Lower lobe of right lung (tissue), 2 donors: Measurements from ENCODE around the gene PCSK9. TPM values are rescaled to one million over a fixed set of nuclear protein-coding genes. Genes with fewer than 3 reads are reported as not detected.

Source experiments
- ATAC-seq, 2 donors: fragments of 200-7000 bp; cut with Tn5 transposase; one replicate each; pipeline ENCODE4 v1.9.1; 2020 to 2022; ENCODE audit warnings: mild to moderate bottlenecking in 2 of 2, moderate library complexity in 2 of 2
- DNase-seq: peaks from one replicate; pipeline ENCODE4 v3.0.0-alpha.2; 2020
- H3K27ac ChIP-seq: fragments of 200-600 bp; one replicate; pipeline ENCODE4 v1.8.0; 2022
- H3K27me3 ChIP-seq: fragments of 200-600 bp; one replicate; pipeline ENCODE4 v1.8.0; 2022; ENCODE audit warnings: low read depth
- H3K36me3 ChIP-seq: fragments of 200-600 bp; one replicate; pipeline ENCODE4 v1.8.0; 2022; ENCODE audit warnings: mild to moderate bottlenecking
- H3K4me1 ChIP-seq: fragments of 200-600 bp; one replicate; pipeline ENCODE4 v1.8.0; 2022
- H3K4me3 ChIP-seq: fragments of 200-600 bp; one replicate; pipeline ENCODE4 v1.8.0; 2022; ENCODE audit warnings: mild to moderate bottlenecking
- H3K9me3 ChIP-seq: fragments of 200-600 bp; one replicate; pipeline ENCODE4 v1.8.0; 2022
- CTCF ChIP-seq: fragments of 200-600 bp; IDR thresholded peaks from one replicate; pipeline ENCODE4 v1.8.0; 2022; ENCODE audit warnings: antibody characterized with exemption, mild to moderate bottlenecking
- intact Hi-C: fragments of 100-400 bp; cut with DNase I; formaldehyde crosslinking; loops from one replicate; pipeline ENCODE4 v1.11.0; 2022
- total RNA-seq: library from RNA; stranded (reverse); fragmentation: NEBNext Ultra II Directional; extraction: Animal tissue kit (Norgen Biotek cat#: 25700); gene quantifications from one replicate; pipeline ENCODE4 v1.2.1, GENCODE V29; 2021
- donor health status: DM: no; HTN: yes; CAD: no; lungs with severe emphysema.

Gene PCSK9
- total RNA-seq, 1 donor from 2014 or later: 25.7 TPM

DNA sequence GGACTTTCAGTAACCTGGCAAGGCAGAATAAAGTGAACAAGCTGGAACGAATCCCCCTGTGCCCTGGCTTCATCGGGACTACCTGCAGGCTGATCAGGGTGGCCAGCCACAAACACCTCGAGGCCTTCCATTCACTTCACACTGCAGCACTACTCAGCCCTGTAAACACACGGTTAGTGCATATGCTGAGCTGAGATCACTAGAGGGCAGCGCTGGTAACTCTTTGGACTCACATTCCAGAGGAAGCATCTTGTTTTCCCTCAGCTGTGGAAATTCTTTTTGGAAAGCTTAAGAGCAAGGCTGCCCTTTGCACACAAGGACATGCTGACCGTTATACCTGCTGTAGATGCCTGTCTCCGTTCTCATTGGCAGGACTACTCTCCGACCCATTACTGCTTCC, 32.1 kb downstream of the PCSK9 start:
- H3K36me3 ChIP-seq: peaks cover 100% of the 10 kb centered on the region
- ATAC-seq: peak; percentile 66 to 67
- H3K4me1 ChIP-seq: no peaks in the 10 kb centered on the region
- intact Hi-C loops: no loop called here
- no peak for DNase-seq
- TF ChIP-seq CTCF: no peak
- H3K27me3 ChIP-seq: no peaks in the 10 kb centered on the region
- H3K27ac ChIP-seq: no peak overlapping the region
- no peaks in the 10 kb centered on the region for H3K9me3 ChIP-seq
- H3K4me3 ChIP-seq: no peak overlapping the region

- ATAC-seq (no peak), DNase-seq (no peak)
- H3K4me1 ChIP-seq: no peaks in the 10 kb centered on the region
- no peak overlapping the region for H3K27ac ChIP-seq
- no peak for TF ChIP-seq CTCF
- no peaks in the 10 kb centered on the region for H3K9me3 ChIP-seq
- no peaks in the 10 kb centered on the region for H3K27me3 ChIP-seq
- H3K36me3 ChIP-seq: peaks cover 100% of the 10 kb centered on the region
- intact Hi-C loops: no loop called here
- no peak overlapping the region for H3K4me3 ChIP-seq
Measured at GRCh38 chr1:55073187-55073916, 34.0 kb downstream of the PCSK9 start.

GRCh38 chr1:55074455-55074854, 35.1 kb downstream of the PCSK9 start:
- no peaks in the 10 kb centered on the region for H3K4me1 ChIP-seq
- intact Hi-C loops: no loop called here
- H3K4me3 ChIP-seq: no peak overlapping the region
- H3K27me3 ChIP-seq: no peaks in the 10 kb centered on the region
- ATAC-seq (no peak), DNase-seq (no peak)
- no peak overlapping the region for H3K27ac ChIP-seq
- peaks cover 100% of the 10 kb centered on the region for H3K36me3 ChIP-seq
- no peak for TF ChIP-seq CTCF
- H3K9me3 ChIP-seq: no peaks in the 10 kb centered on the region

- no peak overlapping the region for H3K4me3 ChIP-seq
- no peaks in the 10 kb centered on the region for H3K9me3 ChIP-seq
- intact Hi-C loops: no loop called here
- no peak overlapping the region for H3K27ac ChIP-seq
- ATAC-seq (no peak), DNase-seq (no peak)
- peaks cover 100% of the 10 kb centered on the region for H3K36me3 ChIP-seq
- TF ChIP-seq CTCF: no peak
- H3K4me1 ChIP-seq: no peaks in the 10 kb centered on the region
- no peaks in the 10 kb centered on the region for H3K27me3 ChIP-seq
Measured at GRCh38 chr1:55076356-55076755, 37.0 kb downstream of the PCSK9 start.

DNA sequence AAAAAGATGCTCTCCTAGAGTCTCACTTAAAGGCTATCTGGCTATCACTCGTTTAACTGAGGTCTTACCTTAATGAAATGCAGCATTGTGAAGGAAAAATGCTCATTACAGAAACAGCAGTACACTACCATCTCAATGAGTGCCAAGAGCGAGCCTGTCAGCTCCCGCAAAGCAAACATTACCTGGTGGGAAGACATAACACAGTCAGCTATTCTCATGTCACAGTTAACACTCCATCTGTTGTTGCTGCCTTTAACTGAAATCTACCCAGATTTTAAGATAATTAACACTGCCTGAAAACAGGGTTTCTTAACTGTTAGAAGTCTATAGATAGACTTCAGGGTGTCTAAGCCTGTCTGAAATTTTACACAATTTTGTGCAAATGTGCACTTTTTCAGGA, 39.1 kb downstream of the PCSK9 start:
- ATAC-seq: no peak
- Histone ChIP-seq H3K9me3 (no peaks in the 10 kb centered on the region), H3K27me3 (no peaks in the 10 kb centered on the region), H3K36me3 (peaks cover 100% of the 10 kb centered on the region), H3K4me3 (no peak overlapping the region), H3K27ac (no peak overlapping the region), H3K4me1 (no peaks in the 10 kb centered on the region)
- no peak for DNase-seq
- TF ChIP-seq CTCF: no peak
- intact Hi-C loops: no loop called here
